MCF 10A (cell line): ENCODE results near the gene TBC1D30. TPM values are rescaled to one million over a fixed set of nuclear protein-coding genes. Genes with fewer than 3 reads are reported as not detected.
"Not testable (repeated sequence)": the region's sequence is repeated elsewhere in the genome, so short reads cannot be mapped to it uniquely, and the experiment has no call there.

Source experiments
- BruUV-seq: library from RNA; stranded (reverse); fragments of 400-500 nt; replicated peaks from 2 replicates; lab custom pipeline; 2021; lab: Mats Ljungman, UMichigan
- CTCF ChIA-PET: fragments of 300-600 bp; sonication (Branson Sonifier 250); formaldehyde crosslinking; extraction: SDS; loops from one replicate; lab custom pipeline; 2021; ENCODE audit warnings: antibody characterized with exemption, inconsistent platforms; lab: Yijun Ruan, JAX
- POLR2A ChIA-PET: fragments of 300-600, 350-650 bp; sonication (Branson Sonifier 250); formaldehyde crosslinking; extraction: SDS; loops from one replicate; lab custom pipeline; 2020; ENCODE audit warnings: antibody characterized with exemption, inconsistent platforms; lab: Yijun Ruan, JAX
- DNase-seq: peaks from one replicate; pipeline ENCODE4 v3.0.0-alpha.2; 2018; ENCODE audit not compliant: unreplicated experiment
- H3K27ac Mint-ChIP-seq: one replicate; pipeline ENCODE4 v1.8.0; 2022; ENCODE audit warnings: mild to moderate bottlenecking, low read depth, mixed read lengths; ENCODE audit not compliant: unreplicated experiment
- H3K27me3 Mint-ChIP-seq: one replicate; pipeline ENCODE4 v1.8.0; 2022; ENCODE audit warnings: mixed read lengths; ENCODE audit not compliant: insufficient read depth, unreplicated experiment
- H3K36me3 Mint-ChIP-seq: one replicate; pipeline ENCODE4 v1.8.0; 2022; ENCODE audit warnings: mild to moderate bottlenecking, moderate library complexity, mixed read lengths; ENCODE audit not compliant: insufficient read depth, unreplicated experiment
- H3K4me1 Mint-ChIP-seq: one replicate; pipeline ENCODE4 v1.8.0; 2022; ENCODE audit warnings: mixed read lengths; ENCODE audit not compliant: insufficient read depth, unreplicated experiment
- H3K4me3 Mint-ChIP-seq: one replicate; pipeline ENCODE4 v1.8.0; 2022; ENCODE audit warnings: mild to moderate bottlenecking, moderate library complexity, mixed read lengths; ENCODE audit not compliant: unreplicated experiment
- H3K9me3 Mint-ChIP-seq: one replicate; pipeline ENCODE4 v1.8.0; 2022; ENCODE audit warnings: mixed read lengths; ENCODE audit not compliant: unreplicated experiment
- intact Hi-C: fragments of 100-400 bp; cut with micrococcal nuclease; formaldehyde crosslinking; loops from 2 replicates; pipeline ENCODE4 v1.14.1; 2022
- total RNA-seq: library from RNA; stranded (reverse); gene quantifications from 2 replicates; pipeline ENCODE4 v1.2.3, GENCODE V29; 2022
- TF ChIP-seq, protein P1 (sequence below): fragments of 200-600 bp; IDR thresholded peaks from one replicate; pipeline ENCODE4 v1.8.0; 2022; ENCODE audit warnings: antibody characterized with exemption, mild to moderate bottlenecking; ENCODE audit not compliant: unreplicated experiment

Gene TBC1D30
- total RNA-seq, 1 experiment from 2014 or later = 9.4 TPM

DNA sequence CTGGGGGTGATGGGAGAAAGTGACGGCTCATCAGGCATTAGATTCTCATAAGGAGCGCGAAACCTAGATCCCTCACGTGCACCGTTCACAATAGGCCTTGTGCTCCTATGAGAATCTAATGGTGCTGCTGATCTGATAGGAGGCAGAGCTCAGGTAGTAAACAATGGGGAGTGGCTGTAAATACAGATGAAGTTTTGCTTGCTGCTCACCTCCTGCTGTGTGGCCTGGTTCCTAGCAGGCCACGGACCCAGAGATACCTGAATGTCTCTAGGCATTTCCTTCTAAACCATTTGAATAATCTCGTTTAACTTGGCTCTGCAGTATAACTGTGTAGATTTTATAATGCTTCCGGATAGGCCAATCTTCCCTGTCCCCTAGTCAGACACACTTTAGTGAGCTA, 13.0 kb downstream of the TBC1D30 start:
- ChIA-PET POLR2A (interaction anchor here (0.8 kb wide), 1 partner anchor 26 kb away, joined by 3 read pairs; no protein-coding TSS in a partner anchor), CTCF (interaction anchor here (0.6 to 1.1 kb wide), 2 partner anchors 36 to 37 kb away, joined by 3 to 4 read pairs; no protein-coding TSS in a partner anchor)
- no peak overlapping the region for H3K4me3 Mint-ChIP-seq
- intact Hi-C loops = no loop called here
- no peaks in the 10 kb centered on the region for H3K36me3 Mint-ChIP-seq
- H3K4me1 Mint-ChIP-seq = no peaks in the 10 kb centered on the region
- BruUV-seq = no TSS peak
- H3K9me3 Mint-ChIP-seq = no peaks in the 10 kb centered on the region
- no peak overlapping the region for H3K27ac Mint-ChIP-seq
- TF ChIP-seq, protein P1, sequence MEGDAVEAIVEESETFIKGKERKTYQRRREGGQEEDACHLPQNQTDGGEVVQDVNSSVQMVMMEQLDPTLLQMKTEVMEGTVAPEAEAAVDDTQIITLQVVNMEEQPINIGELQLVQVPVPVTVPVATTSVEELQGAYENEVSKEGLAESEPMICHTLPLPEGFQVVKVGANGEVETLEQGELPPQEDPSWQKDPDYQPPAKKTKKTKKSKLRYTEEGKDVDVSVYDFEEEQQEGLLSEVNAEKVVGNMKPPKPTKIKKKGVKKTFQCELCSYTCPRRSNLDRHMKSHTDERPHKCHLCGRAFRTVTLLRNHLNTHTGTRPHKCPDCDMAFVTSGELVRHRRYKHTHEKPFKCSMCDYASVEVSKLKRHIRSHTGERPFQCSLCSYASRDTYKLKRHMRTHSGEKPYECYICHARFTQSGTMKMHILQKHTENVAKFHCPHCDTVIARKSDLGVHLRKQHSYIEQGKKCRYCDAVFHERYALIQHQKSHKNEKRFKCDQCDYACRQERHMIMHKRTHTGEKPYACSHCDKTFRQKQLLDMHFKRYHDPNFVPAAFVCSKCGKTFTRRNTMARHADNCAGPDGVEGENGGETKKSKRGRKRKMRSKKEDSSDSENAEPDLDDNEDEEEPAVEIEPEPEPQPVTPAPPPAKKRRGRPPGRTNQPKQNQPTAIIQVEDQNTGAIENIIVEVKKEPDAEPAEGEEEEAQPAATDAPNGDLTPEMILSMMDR = no peak
- DNase-seq = no peak
- no peaks in the 10 kb centered on the region for H3K27me3 Mint-ChIP-seq

DNA sequence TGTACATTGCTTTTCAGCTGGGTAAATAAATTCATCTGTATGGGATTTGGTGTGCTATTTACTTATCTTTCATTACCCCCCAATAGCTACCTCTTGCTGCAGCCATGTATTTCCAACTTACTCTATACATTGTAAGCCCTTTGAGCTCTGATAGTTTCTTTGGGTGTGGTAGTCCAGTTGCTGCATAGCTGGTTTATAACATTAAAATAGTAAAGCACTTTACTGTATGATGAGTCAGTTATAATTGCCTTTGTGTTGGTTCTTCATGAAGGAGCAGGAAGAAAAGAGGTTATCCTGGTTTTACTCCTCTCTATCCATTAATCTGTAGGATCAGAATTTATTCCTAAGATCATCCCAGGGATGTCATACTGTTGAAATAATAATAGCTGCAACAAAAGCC, 15.7 kb downstream of the TBC1D30 start:
- Mint-ChIP-seq H3K9me3 (no peaks in the 10 kb centered on the region), H3K27ac (no peak overlapping the region), H3K36me3 (no peaks in the 10 kb centered on the region), H3K27me3 (no peaks in the 10 kb centered on the region), H3K4me3 (no peak overlapping the region), H3K4me1 (no peaks in the 10 kb centered on the region)
- intact Hi-C loops = no loop called here
- no TSS peak for BruUV-seq
- ChIA-PET CTCF (interaction anchor here (1.3 to 2.2 kb wide), 2 partner anchors 17 to 38 kb away, joined by 4 to 6 read pairs; no protein-coding TSS in a partner anchor), POLR2A (no interaction called here)
- DNase-seq = no peak
- TF ChIP-seq, protein P1 = no peak

DNA sequence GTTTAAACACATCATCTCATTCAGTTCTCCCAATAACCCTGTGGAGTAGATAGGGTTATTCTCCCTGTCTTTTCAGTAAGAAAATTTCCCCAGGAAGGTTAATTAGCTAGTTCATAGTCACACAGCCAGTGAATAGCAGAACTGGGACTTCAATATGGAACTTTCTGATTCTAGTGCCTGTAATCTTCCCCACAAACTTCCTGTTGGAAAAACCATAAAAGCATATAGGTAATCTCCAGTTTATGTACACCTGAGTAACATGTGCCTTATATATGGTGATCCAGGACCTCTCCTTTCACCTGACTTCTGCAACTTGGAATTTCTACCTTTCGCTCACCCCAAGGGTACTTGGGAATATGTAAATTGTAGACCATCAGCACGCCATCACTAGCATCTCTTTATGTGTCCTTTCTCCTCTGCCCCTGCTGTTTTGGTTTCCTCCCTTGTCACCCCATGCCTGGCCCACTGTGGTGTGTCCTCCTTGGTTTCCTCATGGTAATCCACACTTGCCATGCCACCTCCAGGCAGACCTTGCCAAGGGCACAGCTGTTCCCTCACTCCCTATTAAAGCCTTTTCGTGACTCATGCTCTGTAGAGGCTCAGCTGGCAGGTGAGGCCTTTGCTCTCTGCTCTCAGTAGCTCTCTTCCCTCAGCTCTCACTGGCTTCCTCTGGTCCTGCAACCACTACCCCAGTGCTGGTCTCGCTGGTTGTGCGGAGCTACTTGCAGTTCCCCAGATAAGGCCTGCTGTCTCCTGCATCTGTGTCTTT, 16.7 kb downstream of the TBC1D30 start:
- TF ChIP-seq, protein P1 = no peak
- no peak overlapping the region for H3K4me3 Mint-ChIP-seq

DNA sequence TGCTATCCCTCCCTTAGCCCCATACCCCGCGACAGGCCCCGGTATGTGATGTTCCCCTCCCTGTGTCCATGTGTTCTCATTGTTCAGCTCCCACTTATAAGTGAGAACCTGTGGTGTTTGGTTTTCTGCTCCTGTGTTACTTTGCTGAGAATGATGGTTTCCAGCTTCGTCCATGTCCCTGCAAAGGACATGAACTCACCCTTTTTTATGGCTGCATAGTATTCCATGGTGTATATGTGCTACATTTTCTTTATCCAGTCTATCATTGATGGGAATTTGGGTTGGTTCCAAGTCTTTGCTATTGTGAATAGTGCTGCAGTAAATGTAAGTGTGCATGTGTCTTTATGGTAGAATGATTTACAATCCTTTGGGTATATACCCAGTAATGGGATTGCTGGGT, 24.0 kb downstream of the TBC1D30 start:
- DNase-seq, H3K27me3 Mint-ChIP-seq, H3K36me3 Mint-ChIP-seq, H3K4me1 Mint-ChIP-seq, BruUV-seq, H3K4me3 Mint-ChIP-seq, intact Hi-C loops, H3K27ac Mint-ChIP-seq: not testable (repeated sequence)
- CTCF ChIA-PET = interaction anchor here (0.7 kb wide), 1 partner anchor 291 kb away, joined by 4 read pairs; no protein-coding TSS in a partner anchor
- POLR2A ChIA-PET = interaction anchor here (0.6 kb wide), 1 partner anchor 1044 kb away, joined by 3 read pairs; no protein-coding TSS in a partner anchor
- peaks cover 16% of the 10 kb centered on the region for H3K9me3 Mint-ChIP-seq

More for the DNA sequence above, 16.7 kb downstream of the TBC1D30 start:
- intact Hi-C loops = no loop called here
- ChIA-PET CTCF (interaction anchor here (2.2 kb wide), 1 partner anchor 16 kb away, joined by 6 read pairs; no protein-coding TSS in a partner anchor), POLR2A (no interaction called here)
- no peaks in the 10 kb centered on the region for H3K27me3 Mint-ChIP-seq
- BruUV-seq = no TSS peak
- H3K9me3 Mint-ChIP-seq = no peaks in the 10 kb centered on the region
- H3K36me3 Mint-ChIP-seq = no peaks in the 10 kb centered on the region
- H3K4me1 Mint-ChIP-seq = no peaks in the 10 kb centered on the region
- no peak for DNase-seq
- H3K27ac Mint-ChIP-seq = no peak overlapping the region
